H1 (cell line): Measurements from ENCODE around the gene BEST2. TPM values are rescaled to one million over a fixed set of nuclear protein-coding genes. Genes with fewer than 3 reads are reported as not detected.

Experiments used
- ATF2 ChIP-seq: IDR thresholded peaks from 2 replicates; pipeline ENCODE4 v1.6.1; 2012; ENCODE audit warnings: low read length, inconsistent platforms
- BACH1 ChIP-seq: IDR thresholded peaks from 2 replicates; pipeline ENCODE4 v1.6.1; 2012; ENCODE audit warnings: low read length, improper control_type of control experiment
- BRCA1 ChIP-seq: IDR thresholded peaks from 2 replicates; pipeline ENCODE4 v1.6.1; 2012; ENCODE audit warnings: low read depth, low read length, improper control_type of control experiment
- CHD7 ChIP-seq: fragments of 300-600 bp; sonication (generic); IDR thresholded peaks from 2 replicates; pipeline ENCODE4 v1.7.1; 2012; ENCODE audit warnings: low read length, moderate library complexity, mild to moderate bottlenecking, inconsistent platforms; ENCODE audit not compliant: insufficient replicate concordance
- GTF2F1 ChIP-seq: IDR thresholded peaks from 2 replicates; pipeline ENCODE4 v1.6.1; 2012; ENCODE audit warnings: low read depth, low read length, improper control_type of control experiment, borderline replicate concordance
- HDAC2 ChIP-seq, 2 experiments: fragments of 300-600 bp in 1 of 2; sonication (generic) in 1 of 2; IDR thresholded peaks; 2 replicates each; pipeline ENCODE4 v1.6.1; 2011 to 2012; ENCODE audit warnings: low read depth in 2 of 2, low read length in 2 of 2, mild to moderate bottlenecking in 2 of 2, moderate library complexity in 2 of 2, borderline replicate concordance in 1 of 2, inconsistent platforms in 1 of 2
- NANOG ChIP-seq: IDR thresholded peaks from 2 replicates; pipeline ENCODE4 v1.6.1; 2011; ENCODE audit warnings: low read length, low read depth, mild to moderate bottlenecking, inconsistent platforms; ENCODE audit not compliant: insufficient read depth, poor library complexity, severe bottlenecking
- SIX5 ChIP-seq: IDR thresholded peaks from 2 replicates; pipeline ENCODE4 v1.6.1; 2011; ENCODE audit warnings: mild to moderate bottlenecking, low read depth, low read length
- polyA plus RNA-seq, 7 experiments: library from polyadenylated mRNA; depleted of rRNA in 3 of 7; stranded (reverse) in 5 of 7; unstranded in 2 of 7; fragments of >200 nt in 5 of 7; fragments of 200-250 nt in 2 of 7; gene quantifications; 1 replicate in 5 of 7; 2 replicates in 1 of 7; 4 replicates in 1 of 7; pipeline versions ENCODE4 v1.2.1 to v1.2.3, GENCODE V29; 2011 to 2013; ENCODE audit warnings: missing spikeins in 2 of 7, mixed read lengths in 2 of 7
- total RNA-seq: library from RNA; stranded (reverse); fragmentation: NEBNext Ultra II Directional; extraction: Animal tissue kit (Norgen Biotek cat#: 25700); gene quantifications from 2 replicates; pipeline ENCODE4 v1.2.1, GENCODE V29; 2021

Gene BEST2
- total and polyA plus RNA-seq, 2 of the 8 experiments (the other 6 are each of a cell fraction or from before 2014, with no cell fraction given), result 4.6 to 7.3 TPM

- TF ChIP-seq CHD7 (no peak), BACH1 (no peak), SIX5 (no peak), NANOG (no peak), BRCA1 (no peak), GTF2F1 (0 out of 2 replicates have a peak, but pooled peaks have one; percentile 62), ATF2 (no peak), HDAC2 (IDR thresholded peaks at IDR 0.05; ENCODE audit: borderline replicate concordance in 1 of 2, low read depth in 2 of 2, low read length in 2 of 2) (no peak)
Observed at GRCh38 chr19:12791345-12792050, 39.9 kb downstream of the BEST2 start, which contains the start of gene JUNB (continued).
